Neural progenitor cell (in vitro differentiated cells): ENCODE results near the gene SUMF1.

ENCODE experiments used
- CTCF ChIP-seq: fragments of 200-600 bp; sonication (generic); IDR thresholded peaks from 2 replicates; pipeline ENCODE4 v1.5.1; 2017; ENCODE audit warnings: antibody characterized with exemption, mild to moderate bottlenecking
- EZH2 ChIP-seq: fragments of 200-600 bp; sonication (generic); IDR thresholded peaks from 2 replicates; pipeline ENCODE4 v1.6.1; 2017; ENCODE audit warnings: antibody characterized with exemption, mild to moderate bottlenecking, moderate library complexity

DNA sequence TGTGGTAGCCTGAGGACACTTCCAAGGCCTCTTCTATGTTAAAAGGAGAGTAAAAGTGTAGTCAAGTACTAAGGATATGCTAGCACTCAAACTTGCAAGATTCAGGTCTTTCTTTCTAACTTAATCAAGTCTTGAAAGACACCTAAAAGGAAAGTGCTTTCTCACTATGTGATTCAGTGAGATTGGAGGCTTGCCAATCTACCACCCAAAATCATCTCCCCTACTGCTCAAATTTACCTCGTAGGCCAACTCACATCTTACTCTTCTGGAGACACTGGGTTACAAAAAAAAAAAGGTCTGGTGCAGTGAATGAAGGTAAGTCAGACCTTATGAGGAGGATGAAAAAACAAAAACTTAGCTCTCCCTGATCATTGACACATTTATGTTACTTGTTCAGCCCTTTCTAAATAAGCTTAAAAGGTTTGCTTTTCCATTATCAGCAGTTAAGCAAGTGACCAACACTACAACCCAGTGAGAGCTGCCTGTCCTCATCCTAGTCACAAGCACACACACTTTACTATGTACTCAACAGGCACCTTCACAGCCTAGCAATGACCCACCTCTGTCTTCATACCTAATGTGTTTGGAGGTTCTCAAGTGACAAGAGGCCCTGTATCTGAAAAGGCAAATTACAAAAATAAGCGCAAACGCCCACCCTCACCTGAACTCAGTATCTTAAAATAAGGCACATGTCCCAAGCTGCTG lies 19.6 kb downstream of the SUMF1 start:
- TF ChIP-seq EZH2 (no peak), CTCF (no peak)
